Measurements from ENCODE around the gene TXNDC8. TPM values are rescaled to one million over a fixed set of nuclear protein-coding genes. Genes with fewer than 3 reads are reported as not detected.
A peak's percentile ranks its signal among the peaks of the same experiment; 100 is the strongest.

The TXNDC8 gene
- total RNA-seq, 1 donor from 2014 or later, result not detected

GRCh38 chr9:110287289-110287680, 50.4 kb downstream of the TXNDC8 start:
- Histone ChIP-seq H3K27ac (no peak overlapping the region), H3K4me1 (no peaks in the 10 kb centered on the region), H3K27me3 (no peaks in the 10 kb centered on the region), H3K36me3 (no peaks in the 10 kb centered on the region), H3K9me3 (no peaks in the 10 kb centered on the region), H3K4me3 (no peak overlapping the region)
- no peak for TF ChIP-seq CTCF (IDR thresholded peaks at IDR 0.05)
- DNase-seq (no peak), ATAC-seq (no peak)
- intact Hi-C loops (cut with DNase I), result no loop called here

- no peak for TF ChIP-seq CTCF (IDR thresholded peaks at IDR 0.05)
- intact Hi-C loops (cut with DNase I), result no loop called here
- no peak overlapping the region for H3K4me3 ChIP-seq
- no peak overlapping the region for H3K27ac ChIP-seq
- no peak for DNase-seq
- no peaks in the 10 kb centered on the region for H3K4me1 ChIP-seq
- H3K9me3 ChIP-seq, result no peaks in the 10 kb centered on the region
- ATAC-seq, result no peak
- no peaks in the 10 kb centered on the region for H3K36me3 ChIP-seq
- H3K27me3 ChIP-seq, result no peaks in the 10 kb centered on the region
These were observed 53.3 kb downstream of the TXNDC8 start for GRCh38 chr9:110284211-110284844.

- ATAC-seq, result no peak
- intact Hi-C loops (cut with DNase I), result no loop called here
- Histone ChIP-seq H3K4me3 (no peak overlapping the region), H3K9me3 (no peaks in the 10 kb centered on the region), H3K36me3 (no peaks in the 10 kb centered on the region), H3K4me1 (no peaks in the 10 kb centered on the region), H3K27me3 (no peaks in the 10 kb centered on the region), H3K27ac (no peak overlapping the region)
- no peak for TF ChIP-seq CTCF (IDR thresholded peaks at IDR 0.05)
- no peak for DNase-seq
These were observed 53.9 kb downstream of the TXNDC8 start for GRCh38 chr9:110283751-110284150.

GRCh38 chr9:110282739-110283081, 55.0 kb downstream of the TXNDC8 start:
- TF ChIP-seq CTCF (IDR thresholded peaks at IDR 0.05), result no peak
- Histone ChIP-seq H3K27me3 (no peaks in the 10 kb centered on the region), H3K27ac (no peak overlapping the region), H3K9me3 (no peaks in the 10 kb centered on the region), H3K4me1 (no peaks in the 10 kb centered on the region), H3K4me3 (no peak overlapping the region), H3K36me3 (no peaks in the 10 kb centered on the region)
- intact Hi-C loops (cut with DNase I), result no loop called here
- DNase-seq, result no peak
- no peak for ATAC-seq

GRCh38 chr9:110282018-110282738, 55.5 kb downstream of the TXNDC8 start:
- intact Hi-C loops (cut with DNase I), result no loop called here
- ATAC-seq (peak; percentile 74), DNase-seq (no peak)
- H3K27me3 ChIP-seq, result no peaks in the 10 kb centered on the region
- H3K4me1 ChIP-seq, result no peaks in the 10 kb centered on the region
- no peaks in the 10 kb centered on the region for H3K36me3 ChIP-seq
- no peak overlapping the region for H3K4me3 ChIP-seq
- no peak overlapping the region for H3K27ac ChIP-seq
- H3K9me3 ChIP-seq, result no peaks in the 10 kb centered on the region
- no peak for TF ChIP-seq CTCF (IDR thresholded peaks at IDR 0.05)

Measured in upper lobe of right lung (tissue), 1 donor.